Measurements from ENCODE around the gene PNLIP.

The PNLIP gene

DNA sequence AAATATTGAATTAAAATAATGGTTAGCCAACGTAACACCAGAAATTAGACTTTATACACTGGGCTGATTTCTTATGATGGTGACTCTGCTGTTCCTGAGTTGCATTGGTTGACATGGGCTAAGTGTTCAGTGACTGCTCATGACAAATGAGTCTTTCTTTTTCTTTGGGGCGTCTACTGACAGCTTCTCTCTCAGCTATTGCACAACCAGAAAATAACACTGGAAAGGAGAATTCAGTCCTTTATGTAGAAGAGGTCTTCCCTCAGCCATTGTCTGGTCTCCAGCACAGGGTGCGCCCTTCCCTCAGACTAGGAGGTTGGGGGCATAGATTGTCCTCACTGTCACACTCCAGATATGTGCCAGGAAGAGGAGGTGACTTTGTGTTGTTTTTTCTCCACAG, 21.6 kb downstream of the PNLIP start:
- no peak for DNase-seq (ENCODE audit: insufficient read length, low spot score)
- FAIRE-seq = no peak

DNA sequence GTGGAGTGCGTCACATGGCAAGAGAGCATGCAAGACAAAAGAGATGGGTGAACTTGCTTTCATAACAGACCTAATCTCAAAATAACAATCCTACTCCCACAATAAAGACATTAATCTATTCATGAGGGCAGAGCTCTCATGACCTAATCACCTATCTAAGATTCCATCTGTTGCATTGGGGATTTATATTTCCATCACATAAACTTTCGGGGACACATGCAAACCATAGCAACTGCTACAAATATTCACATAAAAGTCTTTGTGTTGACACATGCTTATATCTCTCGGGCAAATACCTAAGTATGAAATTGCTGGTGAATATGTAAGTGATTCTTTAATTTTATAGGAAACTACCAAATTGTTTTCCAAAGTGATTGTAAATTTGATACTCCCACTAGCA, 29.1 kb downstream of the PNLIP start:
- DNase-seq (ENCODE audit: insufficient read length, low spot score) (no peak), FAIRE-seq (no peak)

GRCh38 chr10:116587878-116588591, 42.3 kb downstream of the PNLIP start:
- FAIRE-seq (no peak), DNase-seq (ENCODE audit: insufficient read length, low spot score) (no peak)

GRCh38 chr10:116588995-116589394, 43.3 kb downstream of the PNLIP start:
- FAIRE-seq (no peak), DNase-seq (ENCODE audit: insufficient read length, low spot score) (no peak)

DNA sequence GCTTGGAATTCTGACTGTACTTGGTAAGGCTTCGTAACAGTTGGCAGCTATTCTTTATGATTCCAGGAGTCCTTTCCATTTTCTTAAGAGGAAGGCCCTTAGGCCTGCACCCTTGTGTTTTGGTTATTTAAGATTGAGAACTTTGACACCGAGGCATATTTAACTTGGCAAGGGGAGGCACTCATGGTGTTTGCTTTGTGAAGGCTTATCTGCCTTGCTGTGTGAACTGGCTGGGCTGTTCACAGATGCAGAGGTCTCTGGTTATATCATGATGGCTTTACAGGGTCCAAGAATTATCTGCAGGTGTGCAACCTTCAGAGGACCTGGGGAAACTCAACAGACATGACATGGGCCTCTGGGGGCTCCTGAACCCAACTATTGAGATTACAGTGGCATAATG, 44.2 kb downstream of the PNLIP start:
- no peak for DNase-seq (ENCODE audit: insufficient read length, low spot score)
- no peak for FAIRE-seq

- FAIRE-seq = no peak
Measured at GRCh38 chr10:116590590-116591444, 45.1 kb downstream of the PNLIP start, which contains the start of gene PNLIPRP1. Gene PNLIPRP1, plus strand, starts transcription at chr10:116590959. Its CDS starts 171 bp downstream, at chr10:116591130.

GRCh38 chr10:116593139-116593740, 47.5 kb downstream of the PNLIP start:
- DNase-seq (ENCODE audit: insufficient read length, low spot score) = no peak
- FAIRE-seq = no peak

More at GRCh38 chr10:116590590-116591444, 45.1 kb downstream of the PNLIP start, which contains the start of gene PNLIPRP1:
- no peak for DNase-seq (ENCODE audit: insufficient read length, low spot score)

DNA sequence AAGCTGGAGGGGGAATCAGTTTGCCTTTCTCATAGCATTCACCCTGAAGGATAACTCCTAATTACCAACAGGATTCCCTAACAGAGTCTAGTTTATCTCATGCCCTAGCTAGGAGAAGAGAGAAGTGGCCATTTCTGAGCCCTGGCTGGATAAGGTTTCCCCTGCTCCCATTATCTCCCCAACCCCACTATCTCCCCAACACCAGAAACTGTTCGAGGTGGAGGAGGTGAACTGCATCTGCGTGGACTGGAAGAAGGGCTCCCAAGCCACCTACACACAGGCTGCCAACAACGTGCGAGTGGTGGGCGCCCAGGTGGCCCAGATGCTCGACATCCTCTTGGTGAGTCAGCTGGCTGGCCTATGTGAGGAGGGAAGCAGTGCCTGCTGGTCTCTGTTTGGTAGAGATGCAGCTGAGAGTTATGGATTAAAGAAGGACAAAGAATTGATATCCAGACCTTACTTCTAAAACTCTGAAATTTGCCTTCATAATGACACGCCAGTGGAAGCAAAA, 48.8 kb downstream of the PNLIP start:
- FAIRE-seq (no peak), DNase-seq (ENCODE audit: insufficient read length, low spot score) (no peak)

- FAIRE-seq = no peak
Measured at GRCh38 chr10:116596062-116596461, 50.3 kb downstream of the PNLIP start.

DNA sequence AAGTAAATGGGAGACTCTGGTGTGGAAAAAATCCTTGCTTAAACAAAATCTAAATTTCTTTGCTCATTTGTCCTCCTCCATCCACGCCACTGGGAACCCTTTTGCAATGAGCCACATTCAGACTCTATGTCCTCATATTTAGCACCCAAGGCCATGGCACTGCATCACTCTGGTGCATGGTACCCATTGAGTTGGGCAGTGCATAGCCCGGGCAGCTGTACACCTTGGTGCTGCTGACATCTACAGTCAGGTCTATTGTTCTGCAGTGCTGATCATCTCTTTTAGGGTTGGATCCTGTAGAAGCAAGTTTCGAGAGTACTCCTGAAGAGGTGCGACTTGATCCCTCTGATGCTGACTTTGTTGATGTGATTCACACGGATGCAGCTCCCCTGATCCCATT, 51.8 kb downstream of the PNLIP start:
- no peak for DNase-seq (ENCODE audit: insufficient read length, low spot score)
- no peak for FAIRE-seq

More at GRCh38 chr10:116596062-116596461, 50.3 kb downstream of the PNLIP start:
- DNase-seq (ENCODE audit: insufficient read length, low spot score) = no peak

DNA sequence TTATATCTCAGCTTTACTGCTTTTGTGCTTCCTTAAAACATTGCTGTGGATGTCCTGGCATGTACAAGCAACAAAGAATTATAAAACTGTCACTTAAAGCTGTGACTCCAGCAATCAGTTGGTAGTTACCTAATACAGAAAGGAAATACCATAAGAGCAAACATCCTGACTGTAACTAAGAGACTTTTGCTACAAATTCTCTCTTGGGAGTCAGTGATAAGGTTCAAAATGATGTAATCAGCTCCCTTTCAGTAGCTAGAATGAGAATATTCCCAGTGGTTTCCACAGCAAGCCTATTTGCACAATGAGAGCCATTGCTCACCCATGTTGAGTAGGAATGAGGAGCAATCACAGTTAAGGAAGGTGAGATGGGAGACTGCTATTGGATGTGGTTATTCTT, 52.6 kb downstream of the PNLIP start:
- DNase-seq (ENCODE audit: insufficient read length, low spot score) (no peak), FAIRE-seq (no peak)

DNA sequence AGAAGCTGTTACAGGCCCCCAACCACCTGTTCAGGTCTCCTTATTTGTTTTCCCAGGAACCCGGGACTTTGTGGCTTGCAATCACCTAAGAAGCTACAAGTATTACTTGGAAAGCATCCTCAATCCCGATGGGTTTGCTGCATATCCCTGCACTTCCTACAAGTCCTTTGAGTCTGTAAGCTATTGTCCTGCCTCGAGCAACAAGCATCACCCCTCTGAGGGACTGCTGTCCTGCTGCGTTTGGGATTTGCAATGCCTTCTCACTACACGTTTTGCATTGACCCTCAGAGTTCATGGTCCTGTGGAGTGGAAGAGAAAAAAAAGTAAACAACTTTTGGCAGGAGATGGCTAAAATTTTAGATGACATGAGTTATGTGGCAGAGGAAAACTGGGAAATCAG, 54.3 kb downstream of the PNLIP start:
- FAIRE-seq = no peak
- no peak for DNase-seq (ENCODE audit: insufficient read length, low spot score)

DNA sequence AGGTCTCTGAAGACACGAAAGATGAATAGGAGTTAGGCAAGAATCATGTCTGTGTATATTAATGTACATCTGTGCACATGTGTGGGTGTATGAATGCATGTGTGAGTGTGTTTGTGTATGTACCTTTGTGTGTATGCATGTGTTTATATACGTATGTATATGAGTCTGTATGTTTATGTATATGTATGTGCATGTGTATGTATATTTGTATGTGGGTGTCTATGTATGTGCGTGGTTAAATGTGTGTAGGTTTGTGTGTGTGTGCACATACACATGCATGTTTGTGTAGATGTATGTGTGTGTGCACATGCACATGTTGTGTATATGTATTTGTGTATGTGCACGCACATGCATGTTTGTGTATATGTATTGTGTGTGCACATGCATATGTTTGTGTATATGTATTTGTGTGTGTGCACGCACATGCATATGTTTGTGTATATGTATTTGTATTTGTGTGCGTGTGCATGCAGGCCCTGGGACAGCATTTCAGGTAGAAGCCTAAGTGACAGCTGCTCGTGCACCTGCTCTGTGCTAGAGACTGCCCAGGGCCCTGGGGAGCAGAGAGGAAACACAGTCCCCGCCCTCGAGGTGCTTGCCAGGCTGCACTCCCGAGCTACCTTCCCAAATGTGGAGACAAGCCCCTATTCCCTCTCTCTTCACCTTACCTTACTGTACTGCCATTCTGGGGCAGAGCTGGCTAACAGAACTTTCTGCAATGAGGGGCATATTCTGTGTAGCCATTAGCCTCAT, 57.1 kb downstream of the PNLIP start:
- FAIRE-seq (no peak), DNase-seq (ENCODE audit: insufficient read length, low spot score) (no peak)

- DNase-seq (ENCODE audit: insufficient read length, low spot score) (no peak), FAIRE-seq (no peak)
Measured at GRCh38 chr10:116606061-116606483, 60.3 kb downstream of the PNLIP start.

DNA sequence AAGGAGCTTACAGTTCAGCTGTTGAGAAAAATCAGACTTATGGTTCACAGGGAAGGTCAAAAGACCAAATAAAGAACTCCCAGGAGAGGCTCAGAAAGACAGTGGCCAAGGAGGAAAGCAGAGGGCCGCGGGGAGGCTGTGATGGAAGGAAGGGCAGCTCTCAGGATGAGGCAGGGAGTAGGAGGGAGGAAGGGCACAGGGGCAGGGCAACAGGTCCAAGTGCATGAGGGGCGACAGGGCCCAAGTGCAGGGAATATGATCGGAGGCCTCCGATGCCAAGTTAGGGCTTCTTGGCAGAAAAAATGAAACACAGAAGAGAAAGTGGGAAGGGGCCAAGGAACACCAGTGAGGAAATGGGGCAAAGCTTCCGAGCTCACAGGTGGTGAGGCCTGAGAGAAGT, 61.6 kb downstream of the PNLIP start:
- FAIRE-seq (no peak), DNase-seq (ENCODE audit: insufficient read length, low spot score) (no peak)

DNA sequence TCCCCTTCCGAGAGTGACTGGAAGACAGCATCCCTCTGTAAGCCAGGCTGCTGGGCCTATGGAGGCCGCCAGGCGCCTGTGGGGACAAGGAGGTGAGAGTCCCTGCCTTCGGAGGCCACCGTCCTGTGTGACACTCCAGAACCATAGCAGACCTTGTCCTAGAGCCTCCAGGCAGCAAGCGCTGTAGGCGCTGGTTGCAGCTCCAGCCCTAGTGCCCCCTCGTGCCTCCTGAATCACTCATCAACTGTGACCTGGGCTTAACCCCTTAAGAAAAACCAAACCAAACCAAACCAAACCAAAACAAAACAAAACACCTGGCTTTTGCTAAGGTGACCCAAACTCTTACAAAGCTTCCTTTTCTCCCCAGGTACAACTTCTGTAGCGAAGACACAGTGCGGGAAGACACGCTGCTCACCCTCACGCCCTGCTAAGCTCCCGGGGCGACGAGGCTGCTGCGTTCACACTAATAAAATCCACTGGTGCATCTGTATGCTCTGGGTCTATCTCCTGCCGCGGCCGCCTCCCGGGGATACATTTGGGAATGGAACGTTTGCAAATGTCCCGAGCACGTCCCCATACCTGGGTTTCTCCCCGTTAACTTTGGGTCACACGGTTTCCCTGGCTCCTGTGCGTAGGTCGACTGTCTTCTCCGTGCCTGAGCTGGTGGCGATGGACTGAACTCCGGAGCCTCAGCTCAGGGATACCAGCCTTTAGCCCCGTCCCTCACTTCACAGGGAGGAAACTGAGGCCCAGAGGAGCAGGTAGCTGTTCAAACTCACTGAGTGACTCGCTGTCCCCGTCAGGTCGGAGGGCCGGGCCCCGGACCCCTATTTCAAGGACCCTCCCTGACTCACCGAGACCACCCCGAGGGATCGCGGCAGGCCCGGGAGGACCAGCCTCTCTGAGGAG, 63.2 kb downstream of the PNLIP start:
- FAIRE-seq (no peak), DNase-seq (ENCODE audit: insufficient read length, low spot score) (no peak)

DNA sequence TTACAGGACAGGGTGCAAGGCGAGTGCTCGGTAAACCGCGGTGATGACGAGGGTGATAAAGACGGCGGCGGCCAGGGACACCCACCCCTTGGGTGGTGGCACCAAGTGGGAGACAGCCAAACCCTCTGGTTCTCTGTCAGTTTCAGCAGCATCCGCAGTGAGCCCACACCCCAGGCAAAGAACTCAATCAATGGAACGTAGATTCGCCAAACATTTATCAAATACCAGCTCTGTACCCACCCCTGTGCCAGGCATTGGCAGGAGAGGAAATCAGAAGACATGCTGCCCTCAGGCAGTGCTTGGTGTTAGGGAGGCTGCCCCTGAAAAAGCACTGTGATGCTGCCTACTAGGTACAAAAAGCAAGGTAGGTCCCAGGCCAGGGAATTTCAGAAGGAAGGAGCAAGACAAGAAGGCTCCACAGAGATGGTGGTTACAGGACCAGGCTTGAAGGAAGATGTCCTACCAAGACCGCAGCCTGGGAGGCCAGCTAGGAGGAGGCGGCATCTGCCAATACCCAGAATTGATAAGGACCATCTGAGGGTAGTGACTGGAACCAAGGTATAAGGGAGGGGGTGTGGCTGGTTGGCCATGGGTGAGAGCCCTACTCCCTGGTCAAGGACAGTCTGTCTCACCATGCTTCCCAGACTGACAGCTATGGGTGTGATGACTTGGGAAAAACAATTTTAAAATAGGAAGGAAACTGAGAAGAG, 64.9 kb downstream of the PNLIP start:
- FAIRE-seq (no peak), DNase-seq (ENCODE audit: insufficient read length, low spot score) (no peak)

- DNase-seq (ENCODE audit: insufficient read length, low spot score) = no peak
- no peak for FAIRE-seq
Measured at GRCh38 chr10:116611153-116611545, 65.4 kb downstream of the PNLIP start.
